Measurements from ENCODE around the gene RHOF. TPM values are rescaled to one million over a fixed set of nuclear protein-coding genes. Genes with fewer than 3 reads are reported as not detected.

RHOF gene
- total and polyA plus RNA-seq, 2 of the 8 experiments (the other 6 are each of a cell fraction or from before 2014, with no cell fraction given): 23.8 to 31.9 TPM

DNA sequence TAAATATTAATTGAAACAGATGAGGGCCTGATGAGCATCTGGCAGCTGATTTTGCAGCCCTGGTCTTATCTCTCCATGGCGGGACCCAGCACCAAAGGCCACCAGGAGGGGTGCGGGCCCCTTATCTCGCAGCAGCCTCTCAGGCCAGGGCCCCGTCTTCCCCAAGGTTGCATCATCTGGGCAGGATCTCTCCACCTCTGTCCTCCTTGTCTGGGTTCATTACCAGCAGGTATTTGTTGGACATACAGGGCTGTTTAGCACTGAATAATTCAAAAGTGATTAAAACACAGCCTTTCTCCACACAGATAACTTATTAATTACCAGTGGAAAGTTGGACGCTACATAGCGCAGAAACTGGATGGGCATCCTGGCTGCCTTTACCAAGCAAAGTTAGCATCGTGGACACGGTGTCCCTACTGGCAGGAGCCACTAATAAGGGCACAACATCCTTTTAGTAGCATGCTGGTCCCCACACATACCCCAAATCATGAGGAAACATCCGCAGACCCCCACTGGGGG, 55.1 kb downstream of the RHOF start:
- Histone ChIP-seq H4K20me1 (replicated peaks in 1 of 2; ENCODE audit: control insufficient read depth in 1 of 2, insufficient read depth in 2 of 2, low read length in 2 of 2) (no peaks in the 10 kb centered on the region), H3K27me3 (replicated peaks in 1 of 4; ENCODE audit: control insufficient read depth in 3 of 4, extremely low read depth in 1 of 4, insufficient read depth in 3 of 4, low read length in 3 of 4) (no peaks in the 10 kb centered on the region), H3K4me1 (replicated peaks in 1 of 4; ENCODE audit: control insufficient read depth in 3 of 4, insufficient read depth in 4 of 4, low read length in 3 of 4) (no peaks in the 10 kb centered on the region), H4K91ac (replicated peaks; ENCODE audit: insufficient read length, low read length) (no peak overlapping the region), H3K18ac (ENCODE audit: extremely low read depth, low read length) (no peak overlapping the region), H3K23me2 (ENCODE audit: low read depth, low read length) (no peaks in the 10 kb centered on the region), H4K8ac (ENCODE audit: extremely low read depth, insufficient read depth, low read length) (no peak overlapping the region), H4K5ac (ENCODE audit: insufficient read length, low read depth, low read length) (no peak overlapping the region), H3K79me2 (ENCODE audit: control insufficient read depth in 1 of 2, insufficient read depth in 2 of 2, low read length in 2 of 2) (no peaks in the 10 kb centered on the region), H3K23ac (ENCODE audit: insufficient read length) (no peak overlapping the region), H2BK120ac (replicated peaks; ENCODE audit: low read depth, low read length) (no peak overlapping the region), H3K4ac (replicated peaks; ENCODE audit: insufficient read length, low read depth, low read length) (no peak overlapping the region), H3K9ac (replicated peaks in 1 of 4; ENCODE audit: extremely low read depth in 1 of 4, low read depth in 3 of 4, low read length in 3 of 4) (no peak overlapping the region), H3K14ac (ENCODE audit: insufficient read length) (no peak overlapping the region), H2AK5ac (ENCODE audit: low read depth, low read length) (no peak overlapping the region), H3K79me1 (ENCODE audit: low read depth, low read length) (no peaks in the 10 kb centered on the region; the same call in none of the 2 replicates), H3K56ac (replicated peaks; ENCODE audit: insufficient read length, low read depth, low read length) (no peak overlapping the region), H3K27ac (ENCODE audit: low read depth, low read length) (no peak overlapping the region), H3K4me3 (ENCODE audit: extremely low read depth in 1 of 4, insufficient read depth in 2 of 4, low read depth in 3 of 4, low read length in 4 of 4) (no peak overlapping the region), H2BK20ac (ENCODE audit: low read length) (no peak overlapping the region), H3K36me3 (ENCODE audit: control insufficient read depth in 2 of 4, insufficient read depth in 4 of 4, low read length in 3 of 4) (no peaks in the 10 kb centered on the region), H3K9me3 (ENCODE audit: insufficient read depth in 2 of 2, low read depth in 1 of 2, low read length in 1 of 2) (no peaks in the 10 kb centered on the region), H2BK12ac (ENCODE audit: low read depth, low read length) (no peak overlapping the region), H3K4me2 (ENCODE audit: insufficient read depth in 1 of 2, low read depth in 2 of 2, low read length in 2 of 2) (no peak overlapping the region), H2BK5ac (ENCODE audit: low read depth, low read length) (no peak overlapping the region), H2BK15ac (ENCODE audit: low read length) (no peak overlapping the region), H2AFZ (ENCODE audit: low read length) (no peak overlapping the region)
- ChIA-PET CTCF (ENCODE audit: partially characterized antibody) (interaction anchor here (2.5 kb wide), 1 partner anchor 35 kb away, joined by 7 read pairs; no protein-coding TSS in a partner anchor), POLR2A (ENCODE audit: partially characterized antibody) (interaction anchor here (0.6 kb wide), 1 partner anchor 178 kb away, joined by 3 read pairs; no protein-coding TSS in a partner anchor)
- 92% methylated on average over 9 of the region's 9 CpGs; no CpG with 5 or more reads in 1 of the 2 experiments for WGBS, 2 experiments (ENCODE audit: extremely low coverage in 1 of 2, insufficient coverage in 1 of 2, insufficient read length in 1 of 2, insufficient replicate concordance in 2 of 2, low coverage in 1 of 2, low lambda C conversion rate in 2 of 2, missing lambda C conversion rate in 1 of 2)
- DNase-seq (ENCODE audit: low read depth in 1 of 2, low spot score in 2 of 2) (no peak), FAIRE-seq (no peak)
- TF ChIP-seq EZH2 (IDR thresholded peaks at IDR 0.05; ENCODE audit: low read depth, low read length, severe bottlenecking) (no peak), CEBPB (IDR thresholded peaks at IDR 0.05; ENCODE audit: low read depth, low read length) (peak; percentile 24; the same call in 1 of the 2 replicates)
